Activated CD4-positive, alpha-beta T cell treated with anti-CD3 and anti-CD28 coated beads, Interleukin-2, amount 10 ng/mL, durations not matched to agents 24 days and 14 days (primary cell): ENCODE results near the gene RBM15B. TPM values are rescaled to one million over a fixed set of nuclear protein-coding genes. Genes with fewer than 3 reads are reported as not detected.
A peak's percentile ranks its signal among the peaks of the same experiment; 100 is the strongest.

Experiments
- DNase-seq: peaks from one replicate; pipeline ENCODE4 v3.0.0; 2022
- H3K27ac Mint-ChIP-seq: one replicate; pipeline ENCODE4 v1.8.0; 2022; ENCODE audit warnings: mild to moderate bottlenecking, mixed read lengths
- H3K27me3 Mint-ChIP-seq: one replicate; pipeline ENCODE4 v1.8.0; 2022; ENCODE audit warnings: mixed read lengths
- H3K36me3 Mint-ChIP-seq: one replicate; pipeline ENCODE4 v1.8.0; 2022; ENCODE audit warnings: low read depth, mild to moderate bottlenecking, mixed read lengths
- H3K4me1 Mint-ChIP-seq: one replicate; pipeline ENCODE4 v1.8.0; 2021; ENCODE audit warnings: mixed read lengths
- H3K4me3 Mint-ChIP-seq: one replicate; pipeline ENCODE4 v1.8.0; 2022; ENCODE audit warnings: mild to moderate bottlenecking, moderate library complexity, mixed read lengths
- H3K9me3 Mint-ChIP-seq: one replicate; pipeline ENCODE4 v1.8.0; 2021; ENCODE audit warnings: mixed read lengths
- intact Hi-C: fragments of 100-400 bp; cut with micrococcal nuclease; formaldehyde crosslinking; loops from one replicate; pipeline ENCODE4 v1.15.1; 2023
- total RNA-seq: library from RNA; stranded (reverse); gene quantifications from 2 replicates; pipeline ENCODE4 v1.2.3, GENCODE V29; 2022

Gene RBM15B
- total RNA-seq, 1 donor from 2014 or later, result 38.3 TPM

DNA sequence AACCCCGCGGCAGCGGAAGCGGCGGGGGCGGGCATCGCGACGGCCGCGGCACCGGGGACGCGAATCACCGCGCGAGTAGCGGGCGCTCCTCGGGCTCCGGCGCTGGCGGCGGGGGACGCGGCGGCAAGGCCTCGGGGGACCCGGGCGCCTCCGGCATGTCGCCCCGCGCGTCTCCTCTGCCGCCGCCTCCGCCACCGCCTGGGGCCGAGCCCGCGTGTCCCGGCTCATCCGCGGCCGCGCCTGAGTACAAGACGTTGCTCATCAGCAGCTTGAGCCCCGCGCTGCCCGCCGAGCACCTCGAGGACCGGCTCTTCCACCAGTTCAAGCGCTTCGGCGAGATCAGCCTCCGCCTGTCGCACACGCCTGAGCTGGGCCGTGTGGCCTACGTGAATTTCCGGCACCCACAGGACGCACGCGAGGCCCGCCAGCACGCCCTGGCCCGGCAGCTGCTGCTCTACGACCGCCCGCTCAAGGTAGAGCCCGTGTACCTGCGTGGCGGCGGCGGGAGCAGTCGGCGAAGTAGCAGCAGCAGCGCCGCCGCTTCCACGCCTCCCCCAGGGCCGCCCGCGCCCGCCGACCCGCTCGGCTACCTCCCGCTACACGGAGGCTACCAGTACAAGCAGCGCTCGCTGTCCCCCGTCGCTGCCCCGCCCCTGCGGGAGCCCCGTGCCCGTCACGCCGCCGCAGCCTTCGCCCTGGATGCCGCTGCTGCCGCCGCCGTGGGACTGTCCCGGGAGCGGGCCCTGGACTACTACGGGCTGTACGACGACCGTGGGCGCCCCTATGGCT, 675 bp downstream of the RBM15B start:
- Mint-ChIP-seq H3K4me3 (peak overlapping the region; percentile 88), H3K36me3 (peaks cover 57% of the 10 kb centered on the region)

DNA sequence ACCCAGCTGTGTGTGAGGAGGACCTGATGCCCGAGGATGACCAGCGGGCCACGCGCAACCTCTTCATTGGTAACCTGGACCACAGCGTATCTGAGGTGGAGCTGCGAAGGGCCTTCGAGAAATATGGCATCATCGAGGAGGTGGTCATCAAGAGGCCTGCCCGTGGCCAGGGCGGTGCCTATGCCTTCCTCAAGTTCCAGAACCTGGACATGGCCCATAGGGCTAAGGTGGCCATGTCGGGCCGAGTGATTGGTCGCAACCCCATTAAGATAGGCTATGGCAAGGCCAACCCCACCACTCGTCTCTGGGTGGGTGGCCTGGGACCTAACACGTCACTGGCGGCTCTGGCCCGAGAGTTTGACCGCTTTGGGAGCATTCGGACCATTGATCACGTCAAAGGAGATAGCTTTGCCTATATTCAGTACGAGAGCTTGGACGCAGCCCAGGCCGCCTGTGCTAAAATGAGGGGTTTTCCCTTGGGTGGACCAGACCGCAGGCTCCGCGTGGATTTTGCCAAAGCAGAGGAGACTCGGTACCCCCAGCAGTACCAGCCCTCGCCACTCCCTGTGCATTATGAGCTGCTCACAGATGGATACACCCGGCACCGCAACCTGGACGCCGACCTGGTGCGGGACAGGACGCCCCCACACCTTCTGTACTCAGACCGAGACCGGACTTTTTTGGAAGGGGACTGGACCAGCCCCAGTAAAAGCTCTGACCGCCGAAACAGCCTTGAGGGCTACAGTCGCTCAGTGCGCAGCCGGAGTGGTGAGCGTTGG, 1.5 kb downstream of the RBM15B start:
- no peaks in the 10 kb centered on the region for H3K27me3 Mint-ChIP-seq
- H3K4me3 Mint-ChIP-seq, result peak overlapping the region; percentile 88
- no peaks in the 10 kb centered on the region for H3K9me3 Mint-ChIP-seq
- peaks cover 51% of the 10 kb centered on the region for H3K4me1 Mint-ChIP-seq
- peak overlapping the region; percentile 70 for H3K27ac Mint-ChIP-seq
- no peak for DNase-seq
- H3K36me3 Mint-ChIP-seq, result peaks cover 56% of the 10 kb centered on the region
- intact Hi-C loops, result no loop called here

More for the DNA sequence above, 675 bp downstream of the RBM15B start:
- Mint-ChIP-seq H3K27me3 (no peaks in the 10 kb centered on the region), H3K9me3 (no peaks in the 10 kb centered on the region), H3K4me1 (peaks cover 53% of the 10 kb centered on the region), H3K27ac (peak overlapping the region; percentile 88)
- peak; percentile 85 for DNase-seq
- intact Hi-C loops, result loop anchor here (1.0 to 2.0 kb wide), 2 partner anchors 108 to 279 kb away; partner anchors contain the start of gene TEX264

DNA sequence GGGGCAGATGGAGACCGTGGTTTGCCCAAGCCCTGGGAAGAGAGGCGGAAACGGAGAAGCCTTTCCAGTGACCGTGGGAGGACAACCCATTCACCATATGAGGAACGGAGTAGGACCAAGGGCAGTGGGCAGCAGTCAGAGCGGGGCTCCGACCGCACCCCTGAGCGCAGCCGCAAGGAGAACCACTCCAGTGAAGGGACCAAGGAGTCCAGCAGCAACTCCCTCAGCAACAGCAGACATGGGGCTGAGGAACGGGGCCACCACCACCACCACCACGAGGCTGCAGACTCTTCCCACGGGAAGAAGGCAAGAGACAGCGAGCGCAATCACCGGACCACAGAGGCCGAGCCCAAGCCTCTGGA, 2.0 kb downstream of the RBM15B start:
- Mint-ChIP-seq H3K9me3 (no peaks in the 10 kb centered on the region), H3K36me3 (peaks cover 54% of the 10 kb centered on the region), H3K27me3 (no peaks in the 10 kb centered on the region), H3K4me1 (peaks cover 47% of the 10 kb centered on the region), H3K27ac (peak overlapping the region; percentile 51), H3K4me3 (peak overlapping the region; percentile 88)
- intact Hi-C loops, result no loop called here
- DNase-seq, result no peak

GRCh38 chr3:51393564-51393963, 2.5 kb downstream of the RBM15B start:
- H3K27ac Mint-ChIP-seq, result no peak overlapping the region
- no peak overlapping the region for H3K4me3 Mint-ChIP-seq
- H3K27me3 Mint-ChIP-seq, result no peaks in the 10 kb centered on the region
- peaks cover 44% of the 10 kb centered on the region for H3K4me1 Mint-ChIP-seq
- intact Hi-C loops, result no loop called here
- peaks cover 52% of the 10 kb centered on the region for H3K36me3 Mint-ChIP-seq
- no peaks in the 10 kb centered on the region for H3K9me3 Mint-ChIP-seq
- DNase-seq, result no peak

DNA sequence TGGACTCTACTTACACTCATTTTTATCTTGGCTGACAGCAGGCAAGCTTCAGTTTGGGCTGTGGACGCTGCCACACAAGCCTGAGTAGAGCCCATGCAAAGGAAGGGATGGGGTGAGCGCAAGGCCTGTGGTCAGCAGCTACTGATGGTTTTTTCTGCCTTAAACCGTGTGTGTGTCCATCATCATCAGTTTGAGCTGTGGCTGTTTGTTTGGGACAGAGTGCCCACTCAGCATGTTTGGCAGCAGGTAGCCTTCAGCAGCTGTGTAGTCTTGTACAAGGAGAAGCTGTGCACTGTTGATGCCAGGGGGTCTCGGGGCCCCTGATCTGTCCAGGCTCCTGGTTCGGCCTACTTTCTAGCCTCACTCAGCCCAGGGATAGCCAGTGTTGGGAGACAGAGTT, 3.5 kb downstream of the RBM15B start:
- intact Hi-C loops, result no loop called here

DNA sequence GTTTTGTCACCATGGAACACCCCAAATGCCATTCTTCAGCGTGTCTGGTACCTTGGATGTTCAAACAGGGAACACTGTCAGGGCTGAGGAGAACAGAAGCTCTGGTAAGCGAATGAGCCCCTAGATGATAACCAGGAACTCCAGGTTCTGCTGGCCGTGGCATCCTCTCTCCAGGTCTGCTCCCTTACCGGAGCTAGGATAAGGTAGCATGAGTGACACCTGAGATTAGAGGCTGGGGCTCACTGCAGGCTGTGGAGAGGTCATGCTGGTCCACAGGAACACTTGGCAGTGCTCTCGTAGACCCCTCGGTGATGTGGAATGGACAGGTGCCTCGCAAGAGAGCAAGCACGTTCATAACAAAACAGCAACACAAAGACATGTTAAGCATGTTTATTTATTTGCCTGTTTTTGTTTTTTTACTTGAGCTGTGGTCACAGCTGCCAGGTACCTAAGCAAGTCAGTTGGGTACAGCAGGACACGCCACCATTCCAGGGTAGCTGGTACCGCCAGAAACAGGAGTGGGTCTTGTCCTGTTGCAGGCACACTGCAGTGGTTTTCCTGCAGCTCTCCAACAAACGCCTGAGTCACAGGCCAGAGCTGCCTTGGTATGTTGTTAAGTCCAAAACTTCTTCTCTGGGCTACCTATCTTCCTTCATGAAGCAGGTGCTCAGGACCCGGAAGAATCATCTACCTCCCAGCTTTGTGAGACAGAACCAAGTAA, 4.6 kb downstream of the RBM15B start:
- H3K36me3 Mint-ChIP-seq, result peaks cover 50% of the 10 kb centered on the region
- no peak for DNase-seq
- peaks cover 31% of the 10 kb centered on the region for H3K4me1 Mint-ChIP-seq
- H3K27me3 Mint-ChIP-seq, result no peaks in the 10 kb centered on the region
- no peaks in the 10 kb centered on the region for H3K9me3 Mint-ChIP-seq
- H3K27ac Mint-ChIP-seq, result no peak overlapping the region
- intact Hi-C loops, result no loop called here
- no peak overlapping the region for H3K4me3 Mint-ChIP-seq

More for the DNA sequence above, 3.5 kb downstream of the RBM15B start:
- Mint-ChIP-seq H3K4me1 (peaks cover 39% of the 10 kb centered on the region), H3K27ac (peak overlapping the region; percentile 69), H3K9me3 (no peaks in the 10 kb centered on the region), H3K27me3 (no peaks in the 10 kb centered on the region), H3K4me3 (peak overlapping the region; percentile 67), H3K36me3 (peaks cover 46% of the 10 kb centered on the region)
- DNase-seq, result no peak

DNA sequence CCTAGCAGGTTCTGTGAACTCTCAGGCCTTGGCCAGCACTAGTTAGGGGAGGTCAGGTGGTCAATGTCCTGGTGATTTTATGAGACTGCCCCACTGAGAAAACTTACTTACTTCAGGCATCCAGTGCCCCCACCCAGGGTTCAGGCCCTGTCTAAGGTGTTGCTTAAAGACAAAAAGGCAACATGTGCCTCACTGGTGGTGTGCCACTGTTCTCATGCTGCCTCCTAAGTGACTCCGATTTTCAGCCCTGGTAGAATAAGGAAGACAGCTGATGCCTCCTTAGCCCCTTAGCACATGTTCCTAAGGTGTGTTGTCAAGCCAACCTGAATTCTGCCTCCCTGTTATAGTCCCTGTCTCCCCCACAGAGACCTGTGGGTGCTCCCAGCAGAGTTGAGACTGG, 5.3 kb downstream of the RBM15B start:
- intact Hi-C loops, result no loop called here
- no peak for DNase-seq
- Mint-ChIP-seq H3K36me3 (peaks cover 54% of the 10 kb centered on the region), H3K27me3 (no peaks in the 10 kb centered on the region), H3K4me1 (peaks cover 29% of the 10 kb centered on the region), H3K4me3 (no peak overlapping the region), H3K27ac (peak overlapping the region; percentile 29), H3K9me3 (no peaks in the 10 kb centered on the region)

GRCh38 chr3:51397392-51397791, 6.3 kb downstream of the RBM15B start:
- no peaks in the 10 kb centered on the region for H3K9me3 Mint-ChIP-seq
- peaks cover 57% of the 10 kb centered on the region for H3K36me3 Mint-ChIP-seq
- DNase-seq, result no peak
- peaks cover 29% of the 10 kb centered on the region for H3K4me1 Mint-ChIP-seq
- intact Hi-C loops, result no loop called here
- H3K27me3 Mint-ChIP-seq, result no peaks in the 10 kb centered on the region
- no peak overlapping the region for H3K4me3 Mint-ChIP-seq
- no peak overlapping the region for H3K27ac Mint-ChIP-seq

DNA sequence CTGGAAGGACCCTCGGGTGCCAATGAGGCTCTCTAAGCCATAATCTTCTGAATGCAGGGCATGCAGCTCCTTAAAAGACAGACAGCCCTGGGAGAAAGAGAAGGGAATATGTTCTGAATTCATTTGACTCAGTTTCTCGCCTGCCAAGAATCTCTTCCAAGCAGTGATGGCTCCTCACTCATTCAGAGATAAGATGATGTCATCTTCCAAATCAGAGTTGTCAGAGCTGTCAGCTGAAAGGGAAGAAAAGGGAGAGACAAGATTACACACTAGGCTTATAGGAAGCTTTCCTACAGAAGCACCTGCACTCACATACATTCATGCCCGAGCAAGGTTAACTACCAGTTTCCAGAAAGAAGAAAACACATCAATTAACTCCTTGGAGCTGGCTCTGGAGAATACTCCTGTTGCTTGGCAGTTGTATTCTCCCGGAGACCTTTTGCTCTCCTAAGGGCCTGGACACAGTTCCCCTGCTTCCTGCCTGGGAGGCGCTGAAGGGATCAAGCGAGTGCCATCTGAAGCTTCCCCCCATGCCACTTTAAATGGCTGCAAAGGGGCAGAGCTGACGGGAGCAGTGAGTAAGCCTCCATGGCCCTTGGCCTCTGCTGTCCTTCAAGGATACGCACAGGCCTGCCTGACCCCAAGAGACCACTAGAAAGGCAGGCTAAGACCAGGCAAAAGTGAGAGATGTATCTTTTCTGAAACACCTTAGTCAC, 7.7 kb downstream of the RBM15B start:
- DNase-seq, result no peak
- Mint-ChIP-seq H3K9me3 (no peaks in the 10 kb centered on the region), H3K36me3 (peaks cover 55% of the 10 kb centered on the region), H3K27ac (peak overlapping the region; percentile 39), H3K27me3 (no peaks in the 10 kb centered on the region), H3K4me1 (peaks cover 30% of the 10 kb centered on the region), H3K4me3 (no peak overlapping the region)
- intact Hi-C loops, result no loop called here

DNA sequence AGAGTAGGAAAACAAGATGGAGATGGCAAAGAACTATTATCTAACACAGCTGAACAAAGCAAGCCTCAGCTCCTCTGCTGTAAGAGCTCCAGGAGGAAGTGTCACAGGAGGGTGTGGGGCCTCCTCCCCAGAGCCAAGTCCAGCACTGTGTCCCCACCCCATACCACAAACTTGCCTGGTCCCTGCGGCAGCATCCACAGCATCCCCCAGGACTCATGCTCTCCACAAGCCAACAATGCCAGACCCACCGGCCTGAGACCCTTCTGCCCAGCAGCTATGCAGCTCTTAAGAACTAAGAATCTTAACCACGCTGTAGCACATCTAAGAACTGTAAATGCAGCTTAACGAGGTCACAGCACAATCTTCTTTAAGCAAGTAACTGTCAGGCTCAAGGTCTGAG, 9.1 kb downstream of the RBM15B start:
- peaks cover 23% of the 10 kb centered on the region for H3K4me1 Mint-ChIP-seq

GRCh38 chr3:51401735-51402134, 10.7 kb downstream of the RBM15B start:
- Mint-ChIP-seq H3K4me1 (peaks cover 20% of the 10 kb centered on the region), H3K4me3 (no peak overlapping the region), H3K36me3 (peaks cover 41% of the 10 kb centered on the region), H3K27ac (no peak overlapping the region), H3K9me3 (no peaks in the 10 kb centered on the region), H3K27me3 (no peaks in the 10 kb centered on the region)
- intact Hi-C loops, result no loop called here
- DNase-seq, result no peak

More for the DNA sequence above, 9.1 kb downstream of the RBM15B start:
- DNase-seq, result no peak
- H3K9me3 Mint-ChIP-seq, result no peaks in the 10 kb centered on the region
- H3K27me3 Mint-ChIP-seq, result no peaks in the 10 kb centered on the region
- H3K4me3 Mint-ChIP-seq, result no peak overlapping the region
- H3K27ac Mint-ChIP-seq, result no peak overlapping the region
- peaks cover 45% of the 10 kb centered on the region for H3K36me3 Mint-ChIP-seq
- intact Hi-C loops, result no loop called here

- intact Hi-C loops, result no loop called here
- Mint-ChIP-seq H3K27me3 (no peaks in the 10 kb centered on the region), H3K36me3 (peaks cover 39% of the 10 kb centered on the region), H3K27ac (peak overlapping the region; percentile 81), H3K4me1 (peaks cover 20% of the 10 kb centered on the region), H3K9me3 (no peaks in the 10 kb centered on the region), H3K4me3 (no peak overlapping the region)
- no peak for DNase-seq
Measured at GRCh38 chr3:51403675-51404074, 12.6 kb downstream of the RBM15B start.

GRCh38 chr3:51408021-51408420, 16.9 kb downstream of the RBM15B start:
- no peak for DNase-seq
- peaks cover 53% of the 10 kb centered on the region for H3K36me3 Mint-ChIP-seq
- no peaks in the 10 kb centered on the region for H3K27me3 Mint-ChIP-seq
- H3K27ac Mint-ChIP-seq, result no peak overlapping the region
- intact Hi-C loops, result no loop called here
- H3K4me1 Mint-ChIP-seq, result peaks cover 21% of the 10 kb centered on the region
- H3K4me3 Mint-ChIP-seq, result no peak overlapping the region
- H3K9me3 Mint-ChIP-seq, result no peaks in the 10 kb centered on the region
